HepG2 (cell line): ENCODE measurements around the gene STEAP1B. TPM values are rescaled to one million over a fixed set of nuclear protein-coding genes. Genes with fewer than 3 reads are reported as not detected.

Experiments
- ATAC-seq: fragments of 200-7000 bp; cut with Tn5 transposase; 3 replicates; pipeline ENCODE4 v1.9.1; 2020; ENCODE audit warnings: mild to moderate bottlenecking, moderate library complexity
- BruUV-seq: library from RNA; stranded (reverse); fragments of 400-500 nt; replicated peaks from 2 replicates; lab custom pipeline; 2021; lab: Mats Ljungman, UMichigan
- CTCF ChIA-PET: fragments of 300-600 bp; formaldehyde crosslinking; extraction: SDS; loops from one replicate; lab custom pipeline; 2021; ENCODE audit warnings: low total read pairs, inconsistent platforms, low intra/inter-chr PET ratio; lab: Yijun Ruan, JAX
- POLR2A ChIA-PET: fragments of 350-600 bp; sonication (Branson Sonifier 250); formaldehyde crosslinking; loops from one replicate; lab custom pipeline; 2020; ENCODE audit warnings: antibody characterized with exemption, inconsistent platforms; lab: Yijun Ruan, JAX
- DNase-seq: peaks from one replicate; pipeline ENCODE4 v3.0.0-alpha.2; 2015; ENCODE audit warnings: low spot score
- FAIRE-seq: peaks from 3 replicates; lab custom pipeline; 2011; peaks lifted over from hg19 to GRCh38; lab: Jason Lieb, UNC
- H2AFZ ChIP-seq: one replicate; pipeline ENCODE4 v1.6.1; 2011; ENCODE audit warnings: low read length, inconsistent platforms
- H3K27ac ChIP-seq: fragments of 300-600 bp; 3 replicates; pipeline ENCODE4 v1.8.0; 2011; ENCODE audit warnings: mixed run types, mild to moderate bottlenecking, mixed read lengths, low read length, inconsistent platforms; ENCODE audit not compliant: insufficient read depth; ENCODE audit errors: extremely low read length
- H3K27me3 ChIP-seq, 2 experiments: fragments of 200-600 bp in 1 of 2; 2 replicates in 1 of 2; 3 replicates in 1 of 2; pipeline versions ENCODE4 v1.6.0 to v1.8.0; 2011; ENCODE audit warnings: low read length in 2 of 2, mild to moderate bottlenecking in 2 of 2, moderate library complexity in 2 of 2, inconsistent platforms in 1 of 2; ENCODE audit not compliant: insufficient read depth in 2 of 2, control insufficient read depth in 1 of 2
- H3K36me3 ChIP-seq, 2 experiments: fragments of 200-600 bp in 1 of 2; replicated peaks in 1 of 2; 2 replicates in 1 of 2; 3 replicates in 1 of 2; pipeline versions ENCODE4 v1.5.1 to v1.8.0; 2011; ENCODE audit warnings: low read length in 2 of 2, inconsistent platforms in 1 of 2; ENCODE audit not compliant: insufficient read depth in 2 of 2, control insufficient read depth in 1 of 2
- H3K4me1 ChIP-seq: 2 replicates; pipeline ENCODE4 v1.5.1; 2012; ENCODE audit warnings: low read length, inconsistent platforms; ENCODE audit not compliant: insufficient read depth
- H3K4me2 ChIP-seq: 2 replicates; pipeline ENCODE4 v1.6.0; 2011; ENCODE audit warnings: low read depth, low read length, inconsistent platforms
- H3K4me3 ChIP-seq, 3 experiments: fragments of 200-600 bp in 1 of 3; sonication (generic), shearing (Covaris generic) in 1 of 3; replicated peaks in 1 of 3; 2 replicates each; pipeline ENCODE4 v1.5.1; 2011 to 2016; ENCODE audit warnings: low read length in 3 of 3, inconsistent platforms in 2 of 3, low read depth in 2 of 3, mild to moderate bottlenecking in 2 of 3, control low read depth in 1 of 3, mixed read lengths in 1 of 3; ENCODE audit not compliant: insufficient read depth in 1 of 3
- H3K79me2 ChIP-seq: one replicate; pipeline ENCODE4 v1.6.1; 2011; ENCODE audit warnings: low read length, inconsistent platforms; ENCODE audit not compliant: insufficient read depth
- H3K9ac ChIP-seq: 2 replicates; pipeline ENCODE4 v1.6.0; 2011; ENCODE audit warnings: mild to moderate bottlenecking, low read depth, low read length, inconsistent platforms; ENCODE audit not compliant: insufficient read depth
- H3K9me3 ChIP-seq: 2 replicates; pipeline ENCODE4 v1.5.1; 2012; ENCODE audit warnings: mild to moderate bottlenecking, low read length
- H4K20me1 ChIP-seq: 2 replicates; pipeline ENCODE4 v1.6.0; 2011; ENCODE audit warnings: inconsistent platforms, mild to moderate bottlenecking, low read length, moderate library complexity; ENCODE audit not compliant: insufficient read depth
- ATF4 ChIP-seq, 2 experiments: fragments of 450-650 bp in 1 of 2; sonication (generic) in 1 of 2; formaldehyde crosslinking; IDR thresholded peaks; 2 replicates each; pipeline versions ENCODE4 v1.5.0 to v1.8.0; 2020 to 2022; ENCODE audit warnings: mild to moderate bottlenecking in 1 of 2, missing genetic modification reagents in 1 of 2
- HNRNPH1 ChIP-seq: fragments of 200-400 bp; formaldehyde crosslinking; optimal IDR thresholded peaks from 2 replicates; pipeline ENCODE3; 2017; ENCODE audit warnings: mild to moderate bottlenecking, low read depth, low read length
- KLF9 ChIP-seq: IDR thresholded peaks from 2 replicates; pipeline ENCODE4 v1.6.1; 2016; ENCODE audit warnings: low read depth
- MBD4 ChIP-seq: IDR thresholded peaks from 2 replicates; pipeline ENCODE4 v1.6.1; 2012; ENCODE audit warnings: low read length, inconsistent platforms, borderline replicate concordance
- MIER3 ChIP-seq: IDR thresholded peaks from 2 replicates; pipeline ENCODE4 v1.6.1; 2016; ENCODE audit warnings: missing compliant biosample characterization, borderline replicate concordance
- NONO ChIP-seq, 2 experiments: fragments of 450-650 bp in 1 of 2; sonication (generic) in 1 of 2; formaldehyde crosslinking in 1 of 2; IDR thresholded peaks in 1 of 2; conservative IDR thresholded peaks in 1 of 2; 2 replicates each; pipeline versions ENCODE4 v1.6.1 to v1.8.0; 2017 to 2022; ENCODE audit warnings: mild to moderate bottlenecking in 1 of 2, missing genetic modification reagents in 1 of 2, moderate library complexity in 1 of 2
- NR0B2 ChIP-seq: sonication (generic); formaldehyde crosslinking; IDR thresholded peaks from 2 replicates; pipeline ENCODE4 v1.4.0; 2020; ENCODE audit warnings: mild to moderate bottlenecking, missing genetic modification reagents
- RBM39 ChIP-seq: fragments of 200-400 bp; formaldehyde crosslinking; IDR thresholded peaks from one replicate; pipeline ENCODE4 v1.6.1; 2018; ENCODE audit warnings: antibody characterized with exemption, mild to moderate bottlenecking, low read depth, low read length; ENCODE audit not compliant: poor library complexity, severe bottlenecking
- ZBTB25 ChIP-seq: IDR thresholded peaks from 2 replicates; pipeline ENCODE4 v1.6.1; 2018; ENCODE audit warnings: missing genetic modification reagents
- ZNF138 ChIP-seq: sonication (generic); formaldehyde crosslinking; IDR thresholded peaks from 2 replicates; pipeline ENCODE4 v1.5.0; 2020; ENCODE audit warnings: mild to moderate bottlenecking, low read depth, missing genetic modification reagents
- ZNF264 ChIP-seq: sonication (generic); formaldehyde crosslinking; IDR thresholded peaks from 2 replicates; pipeline ENCODE4 v1.4.0; 2020; ENCODE audit warnings: missing genetic modification reagents
- ZNF3 ChIP-seq: IDR thresholded peaks from 2 replicates; pipeline ENCODE4 v1.7.0; 2017; ENCODE audit warnings: inconsistent platforms
- ZNF34 ChIP-seq: sonication (generic); formaldehyde crosslinking; IDR thresholded peaks from 2 replicates; pipeline ENCODE4 v1.4.0; 2020; ENCODE audit warnings: mild to moderate bottlenecking, missing genetic modification reagents, borderline replicate concordance
- ZNF501 ChIP-seq: sonication (generic); formaldehyde crosslinking; IDR thresholded peaks from 2 replicates; pipeline ENCODE4 v1.5.1; 2020; ENCODE audit warnings: mild to moderate bottlenecking, moderate library complexity, missing genetic modification reagents
- ZNF737 ChIP-seq: sonication (generic); formaldehyde crosslinking; IDR thresholded peaks from 2 replicates; pipeline ENCODE4 v1.5.0; 2020; ENCODE audit warnings: missing genetic modification reagents, mild to moderate bottlenecking, borderline replicate concordance
- ZNF772 ChIP-seq: sonication (generic); formaldehyde crosslinking; IDR thresholded peaks from 2 replicates; pipeline ENCODE4 v1.5.0; 2020; ENCODE audit warnings: mild to moderate bottlenecking, missing genetic modification reagents
- ZSCAN12 ChIP-seq: sonication (generic); formaldehyde crosslinking; IDR thresholded peaks from 2 replicates; pipeline ENCODE4 v1.9.0; 2021; ENCODE audit warnings: mild to moderate bottlenecking, missing genetic modification reagents
- WGBS: methylation state at CpG from one replicate; pipeline ENCODE4 v1.1.6; 2017; ENCODE audit warnings: low lambda C conversion rate; 5-methylcytosine and 5-hydroxymethylcytosine counted together
- in situ Hi-C: cut with HindIII; loops from 2 replicates; pipeline ENCODE4 v1.10.0; 2017; ENCODE audit warnings: low pct_unique_long_range_greater_than_20kb; ENCODE audit not compliant: extremely low pct_ligation_motif_present
- intact Hi-C: fragments of 100-400 bp; cut with micrococcal nuclease; formaldehyde crosslinking; loops from one replicate; pipeline ENCODE4 v1.10.0; 2022; ENCODE audit not compliant: unreplicated experiment
- polyA plus RNA-seq, 8 experiments: library from polyadenylated mRNA; depleted of rRNA in 3 of 8; stranded (reverse) in 7 of 8; unstranded in 1 of 8; fragments of >200 nt; fragmentation: Illumina TruSeq in 4 of 8; extraction: Trizol in 4 of 8; gene quantifications; 2 replicates each; pipeline versions ENCODE4 v1.2.1 to v1.2.3, GENCODE V29; 2011 to 2016; ENCODE audit warnings: low read depth in 4 of 8, missing spikeins in 1 of 8, mixed read lengths in 1 of 8; ENCODE audit not compliant: insufficient read depth in 1 of 8
- total RNA-seq, 5 experiments: library from RNA; depleted of rRNA; stranded (reverse); fragments of >200 nt; fragmentation: Illumina TruSeq; extraction: Trizol; gene quantifications; 2 replicates each; pipeline ENCODE4 v1.2.3, GENCODE V29; 2016; ENCODE audit warnings: low read depth in 1 of 5

The STEAP1B gene
- total and polyA plus RNA-seq, 2 of the 13 experiments (the other 11 are each of a cell fraction or from before 2014, with no cell fraction given): not detected

GRCh38 chr7:22443370-22444180 is 56.4 kb downstream of the STEAP1B start:
- FAIRE-seq (peak; percentile 92), DNase-seq (peak; percentile 95), ATAC-seq (peak; percentile 82)
- H4K20me1 ChIP-seq: no peaks in the 10 kb centered on the region
- no peaks in the 10 kb centered on the region for H3K79me2 ChIP-seq
- peak overlapping the region in 1 of 3 experiments; percentile 12; a peak in 1 of 6 replicates for H3K4me3 ChIP-seq
- peaks cover 62% of the 10 kb centered on the region for H3K4me1 ChIP-seq
- TSS peak; percentile 76 for BruUV-seq
- no peaks in the 10 kb centered on the region for H3K27me3 ChIP-seq
- peak overlapping the region; percentile 80 for H3K9ac ChIP-seq
- in situ Hi-C loops: loop anchor here (5.0 kb wide), 1 partner anchor 91 kb away; no protein-coding TSS in a partner anchor
- H3K9me3 ChIP-seq: no peaks in the 10 kb centered on the region
- no peaks in the 10 kb centered on the region for H3K36me3 ChIP-seq
- peak overlapping the region; percentile 65 for H3K4me2 ChIP-seq
- H2AFZ ChIP-seq: no peak overlapping the region
- POLR2A ChIA-PET: interaction anchor here (0.5 to 4.3 kb wide), 8 partner anchors 10 to 329 kb away, joined by 3 to 85 read pairs (median 4); partner anchors contain the start of gene RAPGEF5
- 16% methylated on average over 7 of the region's 7 CpGs for WGBS
- peak overlapping the region; percentile 96 for H3K27ac ChIP-seq
- CTCF ChIA-PET: no interaction called here
- intact Hi-C loops: loop anchor here (1.0 to 5.0 kb wide), 3 partner anchors 65 to 569 kb away; partner anchors contain the start of genes HYCC1 and RAPGEF5
- 0 out of 2 replicates have a peak, but pooled peaks have one; percentile 76 for TF ChIP-seq KLF9 (CRISPR knock-in tag)
- TF ChIP-seq ZSCAN12 (CRISPR knock-in tag): peak; percentile 84; the same call in 1 of the 2 replicates
- peak; percentile 63; the same call in 1 of the 2 replicates for TF ChIP-seq ZNF772 (CRISPR knock-in tag)
- TF ChIP-seq ZBTB25 (CRISPR knock-in tag): peak; percentile 55; the same call in 1 of the 2 replicates
- TF ChIP-seq ZNF264 (CRISPR knock-in tag): peak; percentile 76; the same call in 1 of the 2 replicates
- 0 out of 2 replicates have a peak, but pooled peaks have one; percentile 69 for TF ChIP-seq MBD4
- TF ChIP-seq HNRNPH1: no peak
- no peak for TF ChIP-seq NONO (IDR thresholded peaks at IDR 0.05)
- peak; percentile 83 for TF ChIP-seq NONO (CRISPR knock-in tag; conservative IDR thresholded peaks at IDR 0.05)
- no peak for TF ChIP-seq NR0B2 (CRISPR knock-in tag)
- TF ChIP-seq RBM39: no peak
- TF ChIP-seq ZNF737: no peak
- TF ChIP-seq MIER3 (CRISPR knock-in tag): peak; percentile 68; the same call in 1 of the 2 replicates
- peak in 1 of 2 experiments; percentile 44; a peak in 1 of 4 replicates for TF ChIP-seq ATF4 (CRISPR knock-in tag; IDR thresholded peaks at IDR 0.05)
- no peak for TF ChIP-seq ZNF3 (CRISPR knock-in tag)
- 0 out of 2 replicates have a peak, but pooled peaks have one; percentile 33 for TF ChIP-seq ZNF34 (CRISPR knock-in tag)
- peak; percentile 56; the same call in 1 of the 2 replicates for TF ChIP-seq ZNF138 (CRISPR knock-in tag)
- 0 out of 2 replicates have a peak, but pooled peaks have one; percentile 16 for TF ChIP-seq ZNF501
